ENCODE data around the gene TMEM175. TPM values are rescaled to one million over a fixed set of nuclear protein-coding genes. Genes with fewer than 3 reads are reported as not detected.

Gene TMEM175
- total and polyA plus RNA-seq, 2 of the 13 experiments (the other 11 are each of a cell fraction or from before 2014, with no cell fraction given) = 5.1 to 9.9 TPM

GRCh38 chr4:903066-904046 is 28.9 kb upstream of the TMEM175 start (continued):
- TF ChIP-seq ARID4A (CRISPR knock-in tag; IDR thresholded peaks at IDR 0.05; ENCODE audit: borderline replicate concordance) (no peak), FOSL2 (CRISPR knock-in tag; IDR thresholded peaks at IDR 0.05) (no peak), GPN1 (CRISPR knock-in tag; IDR thresholded peaks at IDR 0.05; ENCODE audit: borderline replicate concordance) (no peak), ZNF281 (CRISPR knock-in tag; IDR thresholded peaks at IDR 0.05; ENCODE audit: borderline replicate concordance) (no peak), ZNF512B (CRISPR knock-in tag; IDR thresholded peaks at IDR 0.05; ENCODE audit: borderline replicate concordance) (no peak), ZNF138 (CRISPR knock-in tag; IDR thresholded peaks at IDR 0.05; ENCODE audit: low read depth) (no peak)

Data from HepG2 (cell line).